CD4-positive, alpha-beta T cell treated with Interleukin-21 for 1 hour (primary cell): Measurements from ENCODE around the gene VILL.
A peak's percentile ranks its signal among the peaks of the same experiment; 100 is the strongest.
"Not testable (repeated sequence)": the region's sequence is repeated elsewhere in the genome, so short reads cannot be mapped to it uniquely, and the experiment has no call there.

Source experiments
- DNase-seq: peaks from one replicate; pipeline ENCODE4 v3.0.0-alpha.2; 2020

VILL gene

DNA sequence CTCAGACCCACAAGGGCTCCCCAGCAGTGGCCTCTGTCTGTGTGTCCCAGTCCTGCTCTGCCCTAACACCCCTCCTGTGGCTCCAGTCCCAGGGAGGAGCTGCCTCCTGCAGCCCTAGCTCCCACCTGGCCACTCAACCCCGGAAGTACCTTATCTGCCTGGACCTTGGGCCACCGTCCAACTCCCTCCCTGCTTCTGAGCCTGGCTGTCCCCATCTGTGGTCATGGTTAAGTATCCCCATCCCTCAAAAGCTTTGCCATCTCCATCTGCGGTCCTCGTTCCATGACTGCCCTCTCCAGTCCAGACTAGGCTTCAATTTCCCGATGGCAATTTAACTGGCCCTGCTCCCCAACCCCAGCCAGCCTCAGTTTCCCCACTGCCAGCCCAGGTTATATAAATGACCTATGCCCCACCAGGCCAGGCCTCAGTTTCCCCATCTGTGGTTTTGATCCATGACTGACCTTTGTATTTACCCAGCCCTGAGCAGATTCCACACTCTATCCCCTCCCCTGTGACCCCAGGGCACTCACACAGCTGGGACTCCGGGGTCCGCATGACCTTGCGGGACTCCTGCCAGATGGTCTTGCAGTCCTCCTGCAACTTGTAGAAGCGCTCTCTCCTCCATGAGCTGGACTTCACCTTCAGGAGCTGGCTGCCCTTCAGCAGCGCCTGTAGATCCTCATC lies 29.2 kb downstream of the VILL start:
- DNase-seq, result no peak

DNA sequence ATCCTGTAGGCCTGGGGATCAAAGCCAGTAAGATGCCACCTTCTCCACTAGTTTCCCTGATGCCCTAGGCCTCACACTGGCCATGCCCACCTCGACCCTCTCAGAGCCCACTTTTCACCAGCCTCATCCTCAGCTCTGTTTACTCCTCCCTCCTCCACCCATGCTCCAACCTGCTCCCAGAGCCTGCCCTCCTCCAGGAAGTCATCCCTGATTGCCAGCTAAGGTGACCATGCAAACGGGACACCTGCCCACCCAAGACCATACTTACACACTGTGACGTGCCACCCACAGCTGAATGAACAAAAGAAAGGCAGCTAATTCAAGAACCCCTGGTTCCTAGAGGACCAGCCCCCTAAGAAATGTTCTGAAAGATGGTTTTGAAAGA lies 29.7 kb downstream of the VILL start:
- DNase-seq, result no peak

DNA sequence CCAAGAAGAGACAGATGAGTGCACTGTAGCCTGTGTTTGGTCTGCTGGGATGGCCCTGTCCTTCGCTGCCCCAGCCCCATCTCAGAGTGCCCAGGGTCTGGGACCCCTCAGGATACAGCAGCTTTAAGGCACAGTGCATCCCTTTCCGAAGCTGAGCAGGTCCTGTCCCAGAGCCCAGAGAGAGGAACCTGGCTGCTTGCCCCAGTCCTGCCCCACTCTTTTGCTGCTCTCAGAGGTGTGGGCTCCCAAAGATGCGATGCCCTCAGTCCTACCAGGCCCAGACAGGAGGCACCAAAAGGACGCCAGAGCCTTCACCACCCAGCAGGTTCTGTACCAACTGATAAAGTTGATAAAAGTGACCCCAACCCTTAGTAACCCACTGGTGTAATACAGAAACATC lies 30.6 kb downstream of the VILL start:
- DNase-seq, result no peak

DNA sequence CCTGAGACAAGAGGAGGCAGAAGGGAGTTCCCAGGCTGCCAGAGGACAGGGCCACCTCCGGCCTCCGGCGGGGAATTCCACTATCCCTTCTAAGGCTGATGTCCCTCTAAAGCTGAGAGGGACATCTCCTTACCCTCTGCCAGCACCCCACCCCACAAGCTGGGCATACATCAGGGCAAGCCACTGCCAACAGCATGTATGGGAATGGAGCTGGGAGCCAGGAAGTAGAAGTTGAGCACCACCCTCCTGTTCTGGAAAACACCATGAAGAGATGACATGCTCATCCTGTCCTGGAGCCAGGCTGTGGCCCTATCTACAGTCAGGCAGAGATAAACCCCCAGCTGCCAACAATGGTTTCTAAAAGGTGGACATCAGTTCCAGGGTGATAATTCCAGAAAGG lies 31.7 kb downstream of the VILL start:
- no peak for DNase-seq

DNA sequence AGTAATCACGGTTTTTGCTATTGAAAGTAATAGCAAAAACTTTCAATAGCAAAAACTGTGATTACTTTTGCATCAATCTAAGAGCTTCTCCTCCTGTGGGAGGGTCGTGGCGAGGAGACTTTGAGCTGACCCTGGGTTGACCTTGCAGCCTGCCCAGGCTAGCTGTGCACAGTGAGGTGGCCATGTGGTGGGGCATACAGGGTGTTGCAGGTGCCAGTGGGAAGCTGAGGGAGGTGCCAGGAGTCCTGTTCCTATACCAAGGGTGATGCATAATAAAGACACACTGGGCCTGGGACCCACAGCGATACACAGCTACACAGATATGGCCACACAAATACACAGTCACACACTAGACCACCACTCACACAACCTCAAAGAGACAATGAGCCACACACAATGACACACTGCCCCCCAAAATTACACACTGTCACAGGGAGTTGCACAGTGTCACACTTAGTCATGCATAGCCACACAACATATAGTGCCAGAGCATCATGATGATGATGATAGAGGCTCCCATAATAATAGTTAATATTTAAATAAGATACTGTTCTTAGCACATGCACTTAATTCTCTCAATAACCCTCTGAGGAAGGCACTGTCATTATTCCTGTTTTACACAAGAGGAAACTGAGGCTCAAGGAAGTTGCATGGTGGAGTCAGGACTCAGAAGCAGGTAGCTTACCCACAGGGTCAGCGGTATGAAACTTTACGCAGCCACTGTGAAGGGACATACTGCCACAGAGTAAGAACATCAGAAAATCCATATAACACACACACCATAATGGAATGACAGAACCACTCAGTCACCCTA lies 32.5 kb downstream of the VILL start:
- DNase-seq, result no peak

DNA sequence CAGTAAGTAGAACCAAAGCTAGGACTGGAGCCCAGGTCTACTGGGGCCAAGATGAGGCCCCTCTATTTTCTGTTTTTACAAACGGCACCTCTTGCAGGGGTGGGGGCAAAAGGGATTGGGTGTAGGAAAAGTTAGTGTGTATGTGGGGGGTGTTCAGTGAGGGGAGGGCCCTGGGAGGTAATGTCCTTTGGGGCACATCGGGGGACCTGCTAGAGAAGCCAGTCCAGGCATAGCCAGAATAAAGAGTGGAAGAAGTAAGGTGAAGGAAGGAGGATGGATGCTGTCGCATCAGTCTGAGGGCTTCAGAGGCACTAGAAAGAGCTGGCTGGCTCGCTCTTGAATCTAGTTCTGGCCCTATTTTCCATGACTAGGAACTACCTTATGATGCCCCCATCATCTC lies 36.3 kb downstream of the VILL start:
- DNase-seq, result no peak

DNA sequence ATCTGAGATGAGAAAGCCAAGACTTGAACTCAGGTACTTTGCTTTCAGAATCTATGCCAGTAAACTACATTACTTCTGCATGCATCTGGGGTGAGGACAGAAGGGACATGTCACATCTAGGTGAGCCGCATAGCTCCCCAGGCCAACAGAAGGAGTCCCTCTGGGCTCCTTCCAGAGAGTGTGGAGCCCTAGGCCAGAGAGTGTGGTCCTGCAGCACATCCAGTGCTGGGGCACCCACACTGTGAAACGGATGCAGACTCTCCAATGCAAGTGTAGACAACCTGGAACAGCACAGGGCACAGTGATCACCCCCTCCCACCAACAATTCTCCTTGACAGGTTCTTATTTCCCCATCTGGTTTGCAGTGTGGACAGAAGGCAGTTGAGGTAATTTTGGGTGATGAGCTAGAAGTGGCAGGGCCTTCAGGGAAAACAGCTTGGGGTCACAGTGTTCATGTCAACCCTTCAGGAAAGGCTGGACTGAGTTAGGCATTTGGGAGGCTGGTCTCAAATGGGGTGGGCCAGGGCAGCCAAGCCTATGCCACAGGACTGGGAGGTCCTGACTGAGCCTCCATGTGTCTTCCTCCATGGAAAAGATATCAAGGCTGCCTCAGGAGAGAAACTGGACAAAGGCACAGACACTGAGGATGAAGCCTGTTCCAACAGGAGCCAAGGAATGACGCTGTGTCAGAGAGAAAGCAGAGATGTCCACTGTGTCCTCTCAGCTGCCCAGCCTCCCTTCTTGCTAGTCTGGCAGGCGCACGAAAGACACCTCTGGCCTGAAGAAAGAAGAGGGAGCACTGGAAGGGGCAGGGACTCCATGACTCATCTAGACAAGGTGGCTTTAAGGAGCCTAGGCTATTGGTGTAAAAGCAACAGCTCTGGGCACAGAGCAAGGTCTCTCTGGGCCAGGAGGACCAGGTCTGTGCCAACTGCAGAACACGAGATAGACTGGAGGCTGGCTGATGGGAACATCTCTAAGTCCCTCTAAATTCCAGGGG lies 37.2 kb downstream of the VILL start:
- DNase-seq, result no peak

DNA sequence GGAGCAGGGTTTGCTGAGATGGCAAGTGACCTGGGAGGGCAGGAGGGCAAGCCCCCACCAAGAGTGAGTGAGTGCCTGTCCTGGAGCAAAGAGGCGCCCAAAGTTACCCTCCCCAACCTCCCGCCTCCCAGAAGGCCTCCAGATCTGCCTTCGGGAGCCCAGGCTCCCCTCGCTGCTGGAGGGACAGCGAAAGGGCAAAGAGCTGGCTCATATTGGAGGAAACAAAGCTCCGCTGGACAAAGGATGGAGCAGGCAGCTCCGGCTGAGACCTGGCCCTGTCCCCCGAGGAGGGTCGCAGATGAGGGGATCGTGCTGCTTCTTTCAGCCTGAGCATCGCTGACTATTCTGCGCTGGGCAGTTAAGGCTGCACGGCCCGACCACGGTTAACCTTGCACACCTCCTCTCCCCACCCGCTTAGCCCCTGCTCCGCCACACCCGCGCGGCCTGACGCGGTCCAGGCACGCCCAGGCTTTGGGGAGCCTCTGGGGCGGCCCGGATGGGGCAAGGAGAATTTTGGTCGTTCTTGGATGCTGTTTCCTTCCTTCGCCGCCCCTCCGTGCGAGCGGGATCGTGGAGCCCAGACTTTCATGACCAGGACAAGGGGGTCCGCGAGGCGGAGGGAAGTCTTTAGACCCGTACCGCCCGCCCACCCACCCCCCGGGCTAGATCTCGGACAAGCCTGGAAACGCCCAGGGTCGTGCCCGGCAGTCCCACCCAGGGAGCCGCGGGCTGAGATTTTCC lies 38.2 kb downstream of the VILL start:
- DNase-seq, result no peak

DNA sequence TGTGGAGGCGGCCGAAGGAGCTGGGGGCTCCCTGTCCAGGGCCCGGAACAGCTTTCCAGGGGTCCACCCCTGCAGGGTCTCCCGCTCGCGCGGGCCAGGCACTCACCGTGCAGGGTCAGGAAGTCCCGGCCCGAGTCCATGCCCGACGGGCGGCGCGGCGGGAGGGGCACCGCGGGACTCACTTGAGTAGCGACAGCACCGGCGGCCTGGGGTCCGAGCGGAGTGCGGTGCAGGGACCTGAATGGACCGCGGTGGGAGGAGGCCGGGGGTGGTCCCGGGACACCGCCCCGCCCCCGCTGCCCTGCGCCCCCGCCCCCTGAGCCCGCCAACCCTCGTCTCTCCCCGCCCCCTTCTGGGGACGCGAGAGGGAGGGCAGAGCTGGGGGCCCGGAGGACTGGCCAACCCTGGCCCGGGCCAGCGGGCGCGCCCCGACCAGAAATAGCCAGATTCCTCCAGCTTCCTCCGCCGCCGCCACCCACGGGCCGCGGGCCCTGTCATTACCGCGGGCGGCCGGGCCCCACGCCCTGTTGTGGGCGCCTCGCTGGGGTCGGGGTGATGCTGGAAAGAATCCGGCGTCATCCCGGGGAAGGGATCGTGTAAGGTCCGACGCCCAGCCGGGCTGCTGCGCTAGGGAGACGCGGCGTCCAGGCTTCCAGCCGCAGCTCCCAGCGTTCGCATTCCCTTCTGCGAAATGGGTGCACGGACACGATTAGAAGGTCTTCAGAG lies 39.0 kb downstream of the VILL start, which contains the start of gene PLCD1:
TSS of gene PLCD1 (minus strand) at position 243 of the 726 bp plus-strand sequence. CDS start at position 140, 103 bp downstream.
- DNase-seq, result peak; percentile 70

DNA sequence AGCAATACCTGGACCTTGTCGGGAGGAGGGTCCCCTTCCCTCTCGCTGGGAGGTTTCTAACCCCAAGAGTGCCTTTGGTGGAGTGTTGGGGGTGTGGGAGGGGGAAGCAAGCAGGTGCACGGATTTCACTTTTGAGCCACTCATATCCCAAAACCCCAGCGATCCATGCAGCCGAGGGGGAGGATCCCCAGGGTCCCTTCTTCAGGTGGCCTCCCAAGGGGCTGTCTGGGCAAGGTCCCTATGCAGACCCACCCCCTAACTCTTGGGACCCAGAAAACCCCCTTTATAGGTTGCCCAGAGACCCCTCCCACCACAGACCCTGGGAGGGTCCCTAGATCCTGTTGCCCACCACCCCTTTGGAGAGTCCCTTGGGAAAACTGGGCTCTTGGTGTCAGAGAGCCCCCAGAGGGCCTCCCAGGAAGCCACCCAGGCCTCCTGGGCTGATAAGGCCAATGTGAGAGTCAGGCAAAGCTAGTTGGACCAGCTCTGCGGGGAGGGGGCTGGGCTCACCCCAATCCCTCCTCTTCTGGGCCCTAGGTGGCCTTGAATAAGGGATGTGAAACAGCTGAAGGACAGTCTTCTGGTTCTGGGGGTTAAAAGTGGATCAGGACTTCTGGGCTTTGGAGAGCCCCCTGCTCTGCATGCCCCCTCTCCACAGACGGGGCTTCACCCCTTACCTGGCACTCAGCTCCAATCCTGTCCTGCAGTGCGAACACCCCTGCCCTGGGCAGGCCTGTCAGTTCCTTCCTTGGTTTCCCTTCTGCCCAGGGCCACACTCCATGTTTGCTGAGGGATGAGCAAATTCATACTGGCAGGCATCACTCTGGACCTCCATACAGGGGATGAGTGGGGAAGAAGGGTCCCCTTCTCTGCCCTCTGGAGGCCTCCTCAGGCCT lies 39.8 kb downstream of the VILL start:
- DNase-seq, result no peak

DNA sequence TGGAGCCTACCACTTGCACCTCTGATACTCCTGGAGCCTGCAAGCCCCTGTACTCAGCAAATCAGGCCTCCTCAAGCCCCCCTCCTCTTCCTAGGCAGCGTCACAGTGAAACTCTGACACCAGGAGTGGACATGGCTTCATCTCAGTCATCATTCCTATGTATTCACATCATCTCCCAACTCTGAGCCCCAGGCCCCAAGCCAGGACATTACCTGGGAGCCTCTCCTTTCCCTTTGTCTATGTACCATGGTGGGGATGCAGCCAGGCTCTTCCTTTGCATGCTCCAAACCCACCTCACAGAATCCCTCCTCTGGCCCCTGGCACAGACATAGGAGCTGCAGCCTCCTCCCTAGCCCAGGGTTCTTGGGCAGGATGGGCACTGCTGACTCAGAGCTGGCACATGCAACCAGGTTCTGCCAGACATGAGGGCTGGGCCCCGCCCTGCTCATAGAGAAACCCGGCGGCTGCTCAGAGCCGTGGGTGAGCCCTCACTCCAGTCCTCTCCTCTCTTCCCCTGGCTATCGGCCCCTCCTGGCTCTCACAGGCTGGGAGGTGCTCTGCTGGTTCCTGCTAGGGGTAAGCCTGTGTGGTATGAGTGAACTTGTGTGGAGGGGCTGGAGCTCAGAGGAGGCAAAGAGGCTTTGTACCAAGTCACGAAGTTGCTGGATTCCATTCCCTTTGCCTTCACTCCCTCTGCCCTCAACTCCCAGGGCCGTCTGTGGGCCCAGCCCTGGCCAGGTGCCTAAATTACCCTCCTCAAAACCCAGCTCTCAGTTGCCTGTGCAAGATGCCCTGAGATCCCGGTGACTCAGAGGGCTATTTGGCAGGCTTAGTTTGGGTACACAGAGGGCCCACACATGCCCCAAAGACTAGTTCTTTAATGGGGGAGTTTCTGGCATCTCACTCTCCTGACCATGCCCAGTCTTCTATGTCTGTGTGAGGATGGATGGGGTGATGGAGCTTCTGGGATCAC lies 40.7 kb downstream of the VILL start:
- peak; percentile 35 for DNase-seq

DNA sequence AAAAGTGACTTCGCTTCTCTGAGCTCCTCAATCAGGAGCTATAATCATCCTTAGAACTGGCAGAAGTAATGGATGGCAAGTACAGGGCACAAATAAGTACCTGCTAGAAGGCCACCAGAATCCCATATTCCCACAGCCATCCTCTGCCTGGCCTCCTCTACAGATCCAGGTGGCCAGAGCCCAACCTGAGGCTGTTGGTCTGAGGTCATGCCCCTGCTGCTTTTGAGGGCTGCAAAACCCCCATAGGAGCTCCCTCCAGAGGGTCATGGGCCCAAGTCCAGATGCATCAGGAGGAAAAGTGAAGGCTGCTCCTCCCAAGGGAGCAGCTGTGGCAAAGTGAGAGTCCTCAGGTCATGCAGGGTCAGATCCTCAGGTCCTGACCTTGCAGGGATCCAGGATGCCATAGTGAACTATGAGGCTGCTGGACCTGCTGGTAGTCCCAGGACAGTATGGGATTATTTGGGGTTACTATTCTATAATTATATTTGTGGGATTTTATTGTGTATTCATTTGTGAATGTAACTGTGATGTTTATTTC lies 41.8 kb downstream of the VILL start:
- DNase-seq, result no peak

DNA sequence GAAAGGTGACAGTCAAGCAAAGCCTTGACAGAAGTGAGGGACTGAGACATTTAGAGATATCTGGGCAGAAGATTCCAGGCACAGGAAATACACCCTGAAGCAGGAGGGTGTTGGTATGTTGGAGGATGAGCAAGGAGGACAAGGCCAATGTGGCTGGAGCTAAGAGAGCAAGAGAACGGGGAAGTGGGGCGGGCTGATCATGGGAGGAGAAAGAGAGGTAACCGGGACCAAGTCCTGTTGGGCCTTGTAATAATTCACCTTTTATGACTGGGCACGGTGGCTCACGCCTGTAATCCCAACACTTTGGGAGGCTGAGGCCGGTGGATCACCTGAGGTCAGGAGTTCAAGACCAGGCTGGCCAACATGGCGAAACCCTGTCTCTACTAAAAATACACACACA lies 43.0 kb downstream of the VILL start:
- DNase-seq, result not testable (repeated sequence)

DNA sequence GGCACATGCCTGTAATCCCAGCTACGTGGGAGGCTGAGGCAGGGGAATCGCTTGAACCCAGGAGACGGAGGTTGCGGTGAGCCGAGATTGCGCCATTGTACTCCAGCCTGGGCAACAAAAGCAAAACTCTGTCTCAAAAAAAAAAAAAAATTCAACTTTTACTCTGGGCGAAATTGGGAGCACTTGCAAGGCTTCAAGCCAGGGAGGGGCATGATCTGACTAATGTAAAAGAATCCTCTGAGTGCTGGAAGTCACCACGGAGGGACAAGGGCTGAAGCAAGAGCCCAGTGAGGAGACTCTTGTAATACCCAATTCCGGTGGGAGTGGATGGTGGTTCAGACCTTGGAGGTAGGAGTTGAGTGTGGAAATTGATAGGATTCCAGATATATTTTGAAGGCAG lies 43.7 kb downstream of the VILL start:
- not testable (repeated sequence) for DNase-seq

DNA sequence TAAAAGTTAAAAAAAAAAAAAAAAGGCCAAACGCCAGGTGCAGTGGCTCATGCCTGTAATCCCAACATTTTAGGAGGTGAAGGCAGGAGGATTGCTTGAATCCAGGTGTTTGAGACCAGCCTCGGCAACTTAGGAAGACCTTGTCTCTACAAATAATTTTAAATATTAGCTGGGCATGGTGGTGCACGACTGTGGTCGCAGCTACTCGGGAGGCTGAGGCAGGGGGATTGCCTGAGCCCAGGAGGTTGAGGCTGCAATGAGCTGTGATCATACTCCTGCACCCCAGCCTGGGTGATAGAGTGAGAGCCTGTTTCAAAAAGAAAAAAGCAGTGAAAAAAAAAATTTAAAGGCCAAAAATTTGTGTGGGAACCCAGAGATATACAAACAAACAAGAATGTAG lies 45.7 kb downstream of the VILL start:
- DNase-seq, result no peak

DNA sequence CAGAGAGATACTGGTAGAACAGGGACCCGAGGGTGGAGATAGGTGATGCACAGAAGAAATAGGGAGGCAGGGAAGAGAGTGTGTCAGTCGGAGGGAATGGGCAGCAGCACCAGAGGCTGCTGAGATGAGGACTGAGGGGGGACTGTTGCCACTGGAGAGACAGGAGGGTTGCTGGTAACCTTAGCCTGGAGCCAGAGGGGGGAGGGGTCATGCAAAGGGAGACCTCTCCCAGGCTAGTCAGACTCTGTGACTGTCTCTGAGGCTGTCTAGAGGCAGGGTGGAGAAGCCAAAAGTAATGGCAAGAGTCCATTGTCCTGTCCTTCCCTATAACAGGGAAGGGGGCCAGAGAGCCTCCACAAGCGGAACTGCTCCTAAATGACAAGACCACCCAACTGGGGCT lies 46.3 kb downstream of the VILL start:
- DNase-seq, result no peak

DNA sequence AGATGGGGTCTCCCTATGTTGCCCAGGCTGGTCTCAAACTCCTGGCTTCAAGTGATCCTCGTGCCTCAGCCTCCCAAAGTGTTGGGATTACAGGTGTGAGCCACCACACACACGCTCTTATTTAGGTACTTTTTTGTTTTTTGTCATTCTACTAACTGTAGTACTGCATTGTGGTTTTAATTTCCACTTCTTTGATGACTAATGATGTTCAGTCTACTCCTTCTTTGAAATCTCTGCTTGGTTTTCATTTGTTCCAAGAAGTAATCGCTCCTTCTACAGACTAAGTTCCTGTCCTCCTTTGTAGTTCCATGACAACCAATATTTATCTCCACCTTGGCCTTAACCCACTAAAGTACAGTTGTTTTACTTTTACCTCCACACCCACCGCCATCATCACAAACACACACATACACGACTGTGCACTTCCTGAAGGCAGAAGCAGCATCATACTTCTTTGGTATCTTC lies 47.9 kb downstream of the VILL start:
- DNase-seq, result peak; percentile 80

DNA sequence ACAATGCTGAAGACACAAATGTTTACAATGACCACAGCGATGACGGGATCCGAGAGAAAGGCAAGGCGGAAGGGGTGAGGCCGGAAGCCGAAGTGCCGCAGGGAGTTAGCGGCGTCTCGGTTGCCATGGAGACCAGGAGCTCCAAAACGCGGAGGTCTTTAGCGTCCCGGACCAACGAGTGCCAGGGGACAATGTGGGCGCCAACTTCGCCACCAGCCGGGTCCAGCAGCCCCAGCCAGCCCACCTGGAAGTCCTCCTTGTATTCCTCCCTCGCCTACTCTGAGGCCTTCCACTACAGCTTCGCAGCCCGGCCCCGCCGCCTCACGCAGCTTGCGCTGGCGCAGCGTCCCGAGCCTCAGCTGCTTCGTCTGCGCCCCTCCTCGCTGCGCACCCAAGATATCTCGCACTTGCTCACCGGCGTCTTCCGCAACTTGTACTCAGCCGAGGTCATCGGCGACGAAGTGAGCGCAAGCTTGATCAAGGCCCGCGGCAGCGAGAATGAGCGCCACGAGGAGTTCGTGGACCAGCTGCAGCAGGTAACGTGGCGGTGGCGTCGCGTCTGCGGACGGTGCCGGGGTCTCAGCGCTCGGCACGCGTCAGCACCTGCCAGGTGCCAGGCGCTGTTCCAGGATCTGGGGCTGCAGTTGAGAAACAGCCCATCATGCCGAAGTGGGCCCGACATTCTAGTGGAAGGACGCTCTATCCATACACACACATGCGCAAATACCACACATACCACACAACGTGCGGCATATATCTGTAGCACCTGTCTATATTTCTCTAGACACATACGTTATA lies 48.7 kb downstream of the VILL start, which contains the start of gene DLEC1:
TSS of gene DLEC1 (plus strand) at position 108 of the 798 bp plus-strand sequence. CDS start at position 126, 18 bp downstream.
- DNase-seq, result peak; percentile 90
